Esophagus muscularis mucosa (tissue), 3 donors: ENCODE results near the gene MGAT5B.

ENCODE experiments used
- CTCF ChIP-seq, 3 experiments: fragments of 200-600 bp in 2 of 3; fragments of 450-650 bp in 1 of 3; sonication (generic) in 2 of 3; IDR thresholded peaks; one replicate each; pipeline ENCODE4 v1.5.1; 2017 to 2019; ENCODE audit warnings: antibody characterized with exemption in 3 of 3, mild to moderate bottlenecking in 2 of 3, moderate library complexity in 1 of 3
- POLR2A ChIP-seq: fragments of 450-650 bp; IDR thresholded peaks from one replicate; pipeline ENCODE4 v1.6.1; 2017; ENCODE audit warnings: antibody characterized with exemption, moderate library complexity, mild to moderate bottlenecking, low read depth
- POLR2AphosphoS5 ChIP-seq, 2 donors: sonication (generic); formaldehyde crosslinking; IDR thresholded peaks; one replicate each; pipeline ENCODE4 v1.6.1; 2017; ENCODE audit warnings: antibody characterized with exemption in 2 of 2

DNA sequence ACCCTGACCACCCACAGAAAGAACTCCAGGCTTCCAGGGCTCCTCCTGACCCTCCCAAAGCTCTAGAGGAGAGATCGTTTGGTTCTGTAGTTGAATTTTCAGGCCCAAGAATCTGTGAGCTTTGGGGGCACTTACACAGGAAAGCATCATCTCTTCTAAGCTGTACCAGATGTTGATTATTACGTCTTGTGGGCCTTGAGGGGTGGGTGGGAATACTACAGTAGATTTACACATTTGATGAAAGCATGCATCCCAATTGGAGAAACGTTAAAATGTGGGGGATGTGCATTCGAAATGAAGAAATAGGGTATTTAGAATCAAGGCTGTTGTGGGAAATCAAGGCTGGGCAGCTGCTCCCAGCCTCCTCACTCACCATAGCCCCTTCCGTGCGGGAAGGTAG, 61.9 kb downstream of the MGAT5B start:
- TF ChIP-seq CTCF (IDR thresholded peaks at IDR 0.05) (no peak), POLR2A (no peak), POLR2AphosphoS5 (IDR thresholded peaks at IDR 0.05) (no peak)
